Activated CD8-positive, alpha-beta T cell treated with anti-CD3 and anti-CD28 coated beads for 36 hours (primary cell): ENCODE results near the gene PXDN. TPM values are rescaled to one million over a fixed set of nuclear protein-coding genes. Genes with fewer than 3 reads are reported as not detected.
"Not testable (repeated sequence)": the region's sequence is repeated elsewhere in the genome, so short reads cannot be mapped to it uniquely, and the experiment has no call there.

ENCODE experiments used
- ATAC-seq: fragments of 200-7000 bp; cut with Tn5 transposase; one replicate; pipeline ENCODE4 v1.10.0; 2021; ENCODE audit warnings: mild to moderate bottlenecking, moderate library complexity
- CTCF ChIA-PET: fragments of 350-600 bp; sonication (Branson Sonifier 250); formaldehyde crosslinking; loops from one replicate; lab custom pipeline; 2021; ENCODE audit warnings: antibody characterized with exemption; lab: Charles Lee
- POLR2A ChIA-PET: fragments of 350-600 bp; sonication (Branson Sonifier 250); formaldehyde crosslinking; loops from one replicate; lab custom pipeline; 2021; ENCODE audit warnings: antibody characterized with exemption; lab: Charles Lee
- DNase-seq: peaks from one replicate; pipeline ENCODE4 v3.0.0-alpha.2; 2020
- H3K27ac Mint-ChIP-seq: one replicate; pipeline ENCODE4 v1.8.0; 2021; ENCODE audit warnings: mild to moderate bottlenecking, mixed read lengths
- H3K27me3 Mint-ChIP-seq: one replicate; pipeline ENCODE4 v1.8.0; 2021; ENCODE audit warnings: mixed read lengths
- H3K36me3 Mint-ChIP-seq: one replicate; pipeline ENCODE4 v1.8.0; 2021; ENCODE audit warnings: low read depth, mixed read lengths
- H3K4me1 Mint-ChIP-seq: one replicate; pipeline ENCODE4 v1.8.0; 2021; ENCODE audit warnings: low read depth, mixed read lengths
- H3K4me3 Mint-ChIP-seq: one replicate; pipeline ENCODE4 v1.8.0; 2021; ENCODE audit warnings: mild to moderate bottlenecking, moderate library complexity, mixed read lengths
- H3K9me3 Mint-ChIP-seq: one replicate; pipeline ENCODE4 v1.8.0; 2021; ENCODE audit warnings: mixed read lengths
- intact Hi-C: fragments of 100-400 bp; cut with micrococcal nuclease; formaldehyde crosslinking; loops from one replicate; pipeline ENCODE4 v1.10.0; 2022
- total RNA-seq, 2 experiments: library from RNA; stranded (reverse); gene quantifications; one replicate each; pipeline ENCODE4 v1.2.3, GENCODE V29; 2021
- TF ChIP-seq, protein P1 (sequence below): fragments of 200-600 bp; IDR thresholded peaks from one replicate; pipeline ENCODE4 v1.8.0; 2022; ENCODE audit warnings: antibody characterized with exemption, mild to moderate bottlenecking

Gene PXDN
- total RNA-seq, 2 experiments from 2014 or later, result 0.58 to 0.83 TPM

DNA sequence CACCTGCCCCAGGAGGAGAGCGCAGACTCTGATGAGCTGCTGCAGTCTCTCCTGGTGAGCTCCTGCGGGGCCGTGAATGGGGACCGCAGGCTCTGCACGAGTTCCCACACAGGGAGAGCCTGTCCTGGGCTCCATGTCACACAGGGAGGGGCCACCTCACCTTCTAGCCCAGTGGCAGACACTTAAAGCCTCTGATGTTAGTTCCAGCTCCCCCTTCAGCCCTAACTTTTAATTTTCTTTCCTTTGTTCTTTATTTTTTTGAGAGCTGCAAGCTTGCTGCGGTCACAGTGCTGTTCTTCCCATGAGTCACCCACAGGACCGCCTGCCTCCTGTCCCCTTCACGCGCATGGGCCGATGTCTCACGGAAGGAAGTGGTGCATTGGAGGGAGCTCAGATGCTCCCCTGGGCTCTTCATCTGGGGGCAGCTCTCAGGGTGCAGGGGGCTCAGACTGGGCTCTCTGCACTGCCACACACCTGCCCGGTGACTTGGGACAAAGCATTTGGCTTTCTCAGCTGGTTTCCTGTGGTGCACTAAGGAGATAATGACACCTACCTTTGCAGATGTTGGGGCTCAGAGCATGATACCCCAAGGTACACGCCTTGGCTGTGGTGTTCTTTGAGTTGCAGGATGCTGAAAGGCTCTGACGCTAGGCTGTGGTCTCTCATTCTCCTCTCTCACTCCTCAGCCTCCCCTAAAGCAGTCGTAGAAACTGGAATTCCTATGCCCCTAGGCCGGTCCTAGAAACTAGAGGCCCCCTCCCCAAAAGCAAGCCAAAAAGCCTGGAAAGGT, 37.2 kb upstream of the PXDN start:
- peak; percentile 23 for DNase-seq
- Mint-ChIP-seq H3K4me3 (no peak overlapping the region), H3K9me3 (no peaks in the 10 kb centered on the region), H3K27me3 (peaks cover 10% of the 10 kb centered on the region), H3K27ac (peak overlapping the region; percentile 61), H3K36me3 (no peaks in the 10 kb centered on the region), H3K4me1 (no peaks in the 10 kb centered on the region)
- POLR2A ChIA-PET, result no interaction called here
- TF ChIP-seq, protein P1, sequence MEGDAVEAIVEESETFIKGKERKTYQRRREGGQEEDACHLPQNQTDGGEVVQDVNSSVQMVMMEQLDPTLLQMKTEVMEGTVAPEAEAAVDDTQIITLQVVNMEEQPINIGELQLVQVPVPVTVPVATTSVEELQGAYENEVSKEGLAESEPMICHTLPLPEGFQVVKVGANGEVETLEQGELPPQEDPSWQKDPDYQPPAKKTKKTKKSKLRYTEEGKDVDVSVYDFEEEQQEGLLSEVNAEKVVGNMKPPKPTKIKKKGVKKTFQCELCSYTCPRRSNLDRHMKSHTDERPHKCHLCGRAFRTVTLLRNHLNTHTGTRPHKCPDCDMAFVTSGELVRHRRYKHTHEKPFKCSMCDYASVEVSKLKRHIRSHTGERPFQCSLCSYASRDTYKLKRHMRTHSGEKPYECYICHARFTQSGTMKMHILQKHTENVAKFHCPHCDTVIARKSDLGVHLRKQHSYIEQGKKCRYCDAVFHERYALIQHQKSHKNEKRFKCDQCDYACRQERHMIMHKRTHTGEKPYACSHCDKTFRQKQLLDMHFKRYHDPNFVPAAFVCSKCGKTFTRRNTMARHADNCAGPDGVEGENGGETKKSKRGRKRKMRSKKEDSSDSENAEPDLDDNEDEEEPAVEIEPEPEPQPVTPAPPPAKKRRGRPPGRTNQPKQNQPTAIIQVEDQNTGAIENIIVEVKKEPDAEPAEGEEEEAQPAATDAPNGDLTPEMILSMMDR, result no peak
- peak; percentile 68 for ATAC-seq
- intact Hi-C loops, result no loop called here
- CTCF ChIA-PET, result no interaction called here

DNA sequence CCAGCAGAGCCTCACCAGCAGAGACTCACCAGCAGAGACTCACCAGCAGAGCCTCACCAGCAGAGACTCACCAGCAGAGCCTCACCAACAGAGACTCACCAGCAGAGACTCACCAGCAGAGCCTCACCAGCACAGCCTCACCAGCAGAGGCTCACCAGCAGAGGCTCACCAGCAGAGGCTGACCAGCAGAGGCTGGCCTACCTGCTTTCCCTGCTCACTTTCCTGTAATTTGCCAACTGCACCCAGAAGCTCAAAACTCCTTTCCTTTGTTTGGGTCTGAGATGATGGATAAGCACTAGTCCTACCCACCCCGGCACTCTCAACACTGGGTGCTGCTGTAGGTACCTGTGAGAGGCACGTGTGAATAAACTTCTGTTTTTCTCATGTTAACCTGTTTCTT, 36.4 kb upstream of the PXDN start:
- no peaks in the 10 kb centered on the region for H3K36me3 Mint-ChIP-seq
- POLR2A ChIA-PET, result no interaction called here
- CTCF ChIA-PET, result no interaction called here
- no peak for ATAC-seq
- H3K4me3 Mint-ChIP-seq, result no peak overlapping the region
- intact Hi-C loops, result no loop called here
- no peaks in the 10 kb centered on the region for H3K9me3 Mint-ChIP-seq
- DNase-seq, result no peak
- no peak overlapping the region for H3K27ac Mint-ChIP-seq
- peaks cover 9% of the 10 kb centered on the region for H3K27me3 Mint-ChIP-seq
- H3K4me1 Mint-ChIP-seq, result no peaks in the 10 kb centered on the region
- TF ChIP-seq, protein P1, result no peak

GRCh38 chr2:1780054-1780453, 35.7 kb upstream of the PXDN start:
- H3K9me3 Mint-ChIP-seq, H3K4me1 Mint-ChIP-seq, POLR2A ChIA-PET, CTCF ChIA-PET, intact Hi-C loops, H3K36me3 Mint-ChIP-seq, DNase-seq, ATAC-seq, H3K4me3 Mint-ChIP-seq, H3K27me3 Mint-ChIP-seq, H3K27ac Mint-ChIP-seq: not testable (repeated sequence)

DNA sequence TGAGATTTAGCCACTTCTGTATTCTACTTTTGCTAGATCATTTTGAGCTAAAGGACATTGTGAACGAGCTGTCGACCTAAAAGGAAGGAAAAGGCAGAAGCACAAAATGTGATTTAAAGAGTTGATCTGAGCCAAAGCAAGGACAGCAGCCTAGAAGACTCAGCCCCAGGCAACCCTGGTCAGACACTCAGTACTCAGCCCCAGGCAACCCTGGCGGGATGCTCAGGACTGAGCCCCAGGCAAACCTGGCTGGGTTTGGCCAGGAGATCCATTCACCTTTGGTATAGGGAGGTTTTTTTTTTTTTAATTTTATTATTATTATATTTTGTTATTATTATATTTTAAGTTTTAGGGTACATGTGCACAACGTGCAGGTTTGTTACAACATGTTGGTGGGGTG, 34.3 kb upstream of the PXDN start:
- Mint-ChIP-seq H3K9me3 (no peaks in the 10 kb centered on the region), H3K4me3 (no peak overlapping the region), H3K4me1 (no peaks in the 10 kb centered on the region), H3K36me3 (no peaks in the 10 kb centered on the region), H3K27me3 (peaks cover 8% of the 10 kb centered on the region), H3K27ac (no peak overlapping the region)
- DNase-seq (no peak), ATAC-seq (no peak)
- POLR2A ChIA-PET, result no interaction called here
- CTCF ChIA-PET, result interaction anchor here (1.4 kb wide), 1 partner anchor 9 kb away, joined by 3 read pairs; no protein-coding TSS in a partner anchor
- TF ChIP-seq, protein P1, result no peak
- intact Hi-C loops, result no loop called here

GRCh38 chr2:1777781-1778180, 33.5 kb upstream of the PXDN start:
- DNase-seq (no peak), ATAC-seq (no peak)
- ChIA-PET CTCF (interaction anchor here (1.4 kb wide), 1 partner anchor 8 kb away, joined by 3 read pairs; no protein-coding TSS in a partner anchor), POLR2A (no interaction called here)
- no peaks in the 10 kb centered on the region for H3K4me1 Mint-ChIP-seq
- H3K9me3 Mint-ChIP-seq, result no peaks in the 10 kb centered on the region
- TF ChIP-seq, protein P1, result no peak
- H3K36me3 Mint-ChIP-seq, result no peaks in the 10 kb centered on the region
- H3K27me3 Mint-ChIP-seq, result peaks cover 7% of the 10 kb centered on the region
- no peak overlapping the region for H3K4me3 Mint-ChIP-seq
- intact Hi-C loops, result no loop called here
- no peak overlapping the region for H3K27ac Mint-ChIP-seq
